Effector memory CD4-positive, alpha-beta T cell (primary cell): ENCODE data around the gene TBC1D5.
"Not testable (repeated sequence)": the region's sequence is repeated elsewhere in the genome, so short reads cannot be mapped to it uniquely, and the experiment has no call there.

Source experiments
- DNase-seq, 3 donors: peaks; one replicate each; pipeline ENCODE4 v3.0.0-alpha.2; 2020
- H3K27ac ChIP-seq: 2 replicates; pipeline ENCODE4 v1.7.0; 2013; ENCODE audit warnings: mild to moderate bottlenecking, low read length, moderate library complexity; ENCODE audit not compliant: insufficient read depth, poor library complexity, severe bottlenecking
- H3K27me3 ChIP-seq: replicated peaks from 2 replicates; pipeline ENCODE4 v1.7.0; 2013; ENCODE audit warnings: mild to moderate bottlenecking, low read length; ENCODE audit not compliant: insufficient read depth, control insufficient read depth, poor library complexity, severe bottlenecking
- H3K36me3 ChIP-seq: 2 replicates; pipeline ENCODE4 v1.7.0; 2013; ENCODE audit warnings: mild to moderate bottlenecking, low read length, moderate library complexity; ENCODE audit not compliant: control insufficient read depth, insufficient read depth
- H3K4me1 ChIP-seq: 2 replicates; pipeline ENCODE4 v1.7.0; 2013; ENCODE audit warnings: low read length, mild to moderate bottlenecking; ENCODE audit not compliant: control insufficient read depth, insufficient read depth, poor library complexity, severe bottlenecking
- H3K4me3 ChIP-seq: 2 replicates; pipeline ENCODE4 v1.7.0; 2013; ENCODE audit warnings: low read length, low read depth, mild to moderate bottlenecking; ENCODE audit not compliant: insufficient read depth, poor library complexity, severe bottlenecking
- H3K9me3 ChIP-seq: 2 replicates; pipeline ENCODE4 v1.7.0; 2013; ENCODE audit warnings: mild to moderate bottlenecking, low read length, moderate library complexity; ENCODE audit not compliant: control insufficient read depth

Gene TBC1D5

GRCh38 chr3:17656264-17656663, 86.2 kb downstream of the TBC1D5 start:
- no peak for DNase-seq
- no peaks in the 10 kb centered on the region for H3K27me3 ChIP-seq
- no peaks in the 10 kb centered on the region for H3K9me3 ChIP-seq
- H3K4me3 ChIP-seq: no peak overlapping the region
- no peaks in the 10 kb centered on the region for H3K4me1 ChIP-seq
- no peak overlapping the region for H3K27ac ChIP-seq
- H3K36me3 ChIP-seq: no peaks in the 10 kb centered on the region

GRCh38 chr3:17655743-17656142, 86.7 kb downstream of the TBC1D5 start:
- DNase-seq: no peak
- no peak overlapping the region for H3K27ac ChIP-seq
- H3K4me1 ChIP-seq: no peaks in the 10 kb centered on the region
- H3K27me3 ChIP-seq: no peaks in the 10 kb centered on the region
- H3K9me3 ChIP-seq: no peaks in the 10 kb centered on the region
- no peaks in the 10 kb centered on the region for H3K36me3 ChIP-seq
- H3K4me3 ChIP-seq: no peak overlapping the region

DNA sequence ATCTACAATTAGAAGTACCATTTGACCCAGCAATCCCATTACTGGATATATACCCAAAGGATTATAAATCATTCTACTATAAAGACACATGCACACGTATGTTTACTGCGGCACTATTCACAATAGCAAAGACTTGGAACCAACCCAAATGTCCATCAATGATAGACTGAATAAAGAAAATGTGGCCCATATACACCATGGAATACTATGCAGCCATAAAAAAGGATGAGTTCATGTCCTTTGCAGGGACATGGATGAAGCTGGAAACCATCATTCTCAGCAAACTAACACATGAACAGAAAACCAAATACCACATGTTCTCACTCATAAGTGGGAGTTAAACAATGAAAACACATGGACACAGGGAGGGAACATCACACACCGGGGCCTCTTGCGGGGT, 92.7 kb downstream of the TBC1D5 start:
- not testable (repeated sequence) for H3K4me1 ChIP-seq, H3K36me3 ChIP-seq, H3K4me3 ChIP-seq, H3K9me3 ChIP-seq, H3K27me3 ChIP-seq, DNase-seq, H3K27ac ChIP-seq

GRCh38 chr3:17648630-17649355, 93.6 kb downstream of the TBC1D5 start:
- not testable (repeated sequence) for H3K27ac ChIP-seq, H3K9me3 ChIP-seq, H3K27me3 ChIP-seq, DNase-seq, H3K4me1 ChIP-seq, H3K36me3 ChIP-seq, H3K4me3 ChIP-seq

DNA sequence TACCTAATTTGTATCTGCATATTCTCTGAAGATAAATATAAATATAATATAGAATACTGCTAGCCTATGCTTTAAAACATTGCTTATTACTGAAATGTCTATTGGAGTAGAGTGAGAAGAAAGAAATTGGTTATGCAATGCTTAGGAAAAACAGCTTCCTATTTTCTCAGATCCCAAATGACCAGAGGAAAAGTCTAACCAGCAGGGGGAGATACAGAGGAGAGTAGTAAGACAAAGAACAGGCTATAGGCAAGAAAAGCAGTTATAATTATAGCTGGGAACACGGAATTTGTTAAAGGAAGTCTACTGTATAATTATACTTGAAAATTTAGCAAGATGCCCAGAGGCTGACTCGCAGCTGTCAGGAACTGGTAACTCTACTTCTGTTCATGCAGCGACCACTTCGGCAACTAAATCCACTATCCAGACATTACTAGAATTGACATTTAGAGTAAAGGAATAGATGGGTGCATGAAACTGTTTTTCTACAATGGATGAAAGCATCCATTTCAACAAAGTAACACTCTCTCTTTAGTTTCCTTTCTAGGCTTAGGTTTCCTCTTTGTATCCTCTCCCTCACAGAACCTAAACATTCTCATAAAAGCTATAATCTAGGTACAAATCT, 97.2 kb downstream of the TBC1D5 start:
- no peak for DNase-seq
- Histone ChIP-seq H3K27me3 (no peaks in the 10 kb centered on the region), H3K27ac (no peak overlapping the region), H3K4me3 (no peak overlapping the region), H3K36me3 (no peaks in the 10 kb centered on the region), H3K4me1 (no peaks in the 10 kb centered on the region), H3K9me3 (no peaks in the 10 kb centered on the region)

DNA sequence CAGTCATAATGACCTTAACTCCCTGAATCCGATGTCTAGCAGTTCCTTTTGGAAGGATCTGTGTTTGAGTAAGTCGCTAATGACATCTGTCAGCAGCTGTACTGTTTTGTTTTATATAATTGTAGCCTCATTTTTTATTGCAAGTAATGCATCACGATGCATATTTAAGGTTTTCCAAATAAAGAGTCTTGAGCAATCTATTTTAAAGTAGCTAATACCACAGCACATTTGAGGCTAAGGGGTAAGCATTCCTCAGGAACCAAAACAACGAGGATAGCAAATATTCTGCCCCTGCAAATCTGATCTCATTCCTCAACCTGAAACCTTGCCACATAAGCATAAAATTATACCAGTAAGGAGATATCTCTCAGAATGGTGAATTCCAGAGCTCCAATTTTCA, 98.7 kb downstream of the TBC1D5 start:
- no peak for DNase-seq
- Histone ChIP-seq H3K36me3 (no peaks in the 10 kb centered on the region), H3K27ac (no peak overlapping the region), H3K4me3 (no peak overlapping the region), H3K9me3 (no peaks in the 10 kb centered on the region), H3K4me1 (no peaks in the 10 kb centered on the region), H3K27me3 (no peaks in the 10 kb centered on the region)

DNA sequence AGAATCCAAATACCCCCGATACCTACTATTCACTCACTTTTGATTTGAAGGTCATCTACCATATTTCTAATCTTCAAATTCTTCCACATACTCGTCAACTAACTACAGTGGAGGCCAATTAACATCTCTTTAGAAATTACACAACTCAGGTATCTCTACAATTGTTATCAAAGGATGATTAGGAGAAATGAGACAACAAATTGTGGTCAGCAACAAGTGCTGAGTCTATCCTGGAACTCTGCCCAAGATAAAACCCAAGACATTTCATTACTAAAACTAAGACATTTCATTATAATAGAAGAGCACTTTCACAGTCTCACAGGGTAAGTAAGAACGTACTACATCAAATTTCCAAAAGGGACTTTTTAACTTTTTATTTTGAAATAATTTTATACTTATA, 100.0 kb downstream of the TBC1D5 start:
- Histone ChIP-seq H3K36me3 (no peaks in the 10 kb centered on the region), H3K4me1 (no peaks in the 10 kb centered on the region), H3K27ac (no peak overlapping the region), H3K9me3 (no peaks in the 10 kb centered on the region), H3K4me3 (no peak overlapping the region), H3K27me3 (no peaks in the 10 kb centered on the region)
- no peak for DNase-seq

- Histone ChIP-seq H3K27me3 (no peaks in the 10 kb centered on the region), H3K27ac (no peak overlapping the region), H3K36me3 (no peaks in the 10 kb centered on the region), H3K9me3 (no peaks in the 10 kb centered on the region), H3K4me3 (no peak overlapping the region), H3K4me1 (no peaks in the 10 kb centered on the region)
- DNase-seq: no peak
Measured at GRCh38 chr3:17640466-17640865, 102.0 kb downstream of the TBC1D5 start.

- DNase-seq: no peak
- H3K4me1 ChIP-seq: no peaks in the 10 kb centered on the region
- no peaks in the 10 kb centered on the region for H3K27me3 ChIP-seq
- H3K9me3 ChIP-seq: no peaks in the 10 kb centered on the region
- no peak overlapping the region for H3K27ac ChIP-seq
- no peak overlapping the region for H3K4me3 ChIP-seq
- H3K36me3 ChIP-seq: no peaks in the 10 kb centered on the region
Measured at GRCh38 chr3:17639765-17640164, 102.7 kb downstream of the TBC1D5 start.

DNA sequence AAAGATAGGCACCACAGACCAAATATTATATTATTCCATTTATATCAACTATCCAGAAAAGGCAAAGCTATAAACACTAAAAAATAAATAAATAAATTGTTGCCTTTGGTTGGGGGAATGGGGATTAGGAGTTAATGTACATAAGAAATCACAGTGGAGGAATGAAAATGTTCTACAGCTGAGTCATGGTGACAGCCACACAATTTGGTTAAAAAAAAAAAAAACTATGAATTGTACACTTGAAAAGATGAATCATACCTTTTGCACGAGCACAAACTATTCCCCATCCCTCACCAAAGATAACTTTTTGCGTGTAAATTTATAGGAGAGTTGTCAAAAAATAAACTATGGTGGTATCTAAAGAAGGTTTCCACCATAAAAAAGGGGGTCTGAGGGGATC, 103.2 kb downstream of the TBC1D5 start:
- Histone ChIP-seq H3K27ac (no peak overlapping the region), H3K9me3 (no peaks in the 10 kb centered on the region), H3K36me3 (no peaks in the 10 kb centered on the region), H3K4me1 (no peaks in the 10 kb centered on the region), H3K4me3 (no peak overlapping the region), H3K27me3 (no peaks in the 10 kb centered on the region)
- no peak for DNase-seq
